IMR-90 (cell line): ENCODE results near the gene KDM2A. TPM values are rescaled to one million over a fixed set of nuclear protein-coding genes. Genes with fewer than 3 reads are reported as not detected.

Experiments used
- ATAC-seq: fragments of 200-7000 bp; cut with Tn5 transposase; 2 replicates; pipeline ENCODE4 v1.9.1; 2020; ENCODE audit warnings: low read depth, mild to moderate bottlenecking, moderate library complexity
- BruUV-seq: library from RNA; stranded (reverse); fragments of 400-500 nt; replicated peaks from 2 replicates; lab custom pipeline; 2021; lab: Mats Ljungman, UMichigan
- CTCF ChIA-PET: fragments of 300-600 bp; formaldehyde crosslinking; extraction: SDS; loops from one replicate; lab custom pipeline; 2021; ENCODE audit warnings: antibody characterized with exemption; lab: Yijun Ruan, JAX
- POLR2A ChIA-PET: fragments of 300-600 bp; sonication (Branson Sonifier 250); formaldehyde crosslinking; loops from one replicate; lab custom pipeline; 2022; ENCODE audit warnings: antibody characterized with exemption; ENCODE audit not compliant: unreplicated experiment; lab: Charles Lee
- DNase-seq: peaks from one replicate; pipeline ENCODE4 v3.0.0; 2013
- H2AFZ ChIP-seq: replicated peaks from 2 replicates; pipeline ENCODE3; 2013; ENCODE audit warnings: low read length, mild to moderate bottlenecking; ENCODE audit not compliant: poor library complexity
- H2AK5ac ChIP-seq: 2 replicates; pipeline ENCODE4 v1.6.1; 2013; ENCODE audit warnings: low read depth, low read length, inconsistent platforms
- H2AK9ac ChIP-seq: replicated peaks from 2 replicates; pipeline ENCODE3; 2013; ENCODE audit warnings: mild to moderate bottlenecking, low read depth, low read length, moderate library complexity; ENCODE audit not compliant: poor library complexity
- H2BK120ac ChIP-seq: 2 replicates; pipeline ENCODE4 v1.6.1; 2013; ENCODE audit warnings: low read depth, low read length, inconsistent platforms
- H2BK15ac ChIP-seq: 3 replicates; pipeline ENCODE4 v1.6.1; 2013; ENCODE audit warnings: low read depth, low read length, inconsistent platforms
- H2BK20ac ChIP-seq: 2 replicates; pipeline ENCODE4 v1.6.1; 2013; ENCODE audit warnings: low read depth, mild to moderate bottlenecking, inconsistent platforms, low read length, moderate library complexity
- H2BK5ac ChIP-seq: 2 replicates; pipeline ENCODE4 v1.6.1; 2013; ENCODE audit warnings: mild to moderate bottlenecking, low read depth, low read length, inconsistent platforms; ENCODE audit not compliant: poor library complexity, severe bottlenecking
- H3K14ac ChIP-seq: replicated peaks from 2 replicates; pipeline ENCODE4 v1.6.1; 2013; ENCODE audit warnings: low read depth, low read length, inconsistent platforms
- H3K18ac ChIP-seq: 2 replicates; pipeline ENCODE4 v1.6.1; 2013; ENCODE audit warnings: low read depth, low read length, control low read depth
- H3K23ac ChIP-seq: 2 replicates; pipeline ENCODE4 v1.6.1; 2013; ENCODE audit warnings: low read depth, low read length, inconsistent platforms
- H3K27ac ChIP-seq: 2 replicates; pipeline ENCODE4 v1.5.1; 2013; ENCODE audit warnings: mild to moderate bottlenecking, control low read depth, low read length; ENCODE audit not compliant: insufficient read depth
- H3K27me3 ChIP-seq: 2 replicates; pipeline ENCODE4 v1.6.1; 2013; ENCODE audit warnings: low read length; ENCODE audit not compliant: control insufficient read depth, insufficient read depth
- H3K36me3 ChIP-seq: 2 replicates; pipeline ENCODE4 v1.6.1; 2013; ENCODE audit warnings: low read length, mixed read lengths; ENCODE audit not compliant: control insufficient read depth, insufficient read depth
- H3K4ac ChIP-seq: 2 replicates; pipeline ENCODE4 v1.6.1; 2013; ENCODE audit warnings: low read depth, low read length, inconsistent platforms
- H3K4me1 ChIP-seq: 2 replicates; pipeline ENCODE4 v1.6.1; 2013; ENCODE audit warnings: low read length, mixed read lengths; ENCODE audit not compliant: control insufficient read depth, insufficient read depth
- H3K4me2 ChIP-seq: 2 replicates; pipeline ENCODE4 v1.6.1; 2013; ENCODE audit warnings: low read depth, mild to moderate bottlenecking, control low read depth, low read length, moderate library complexity
- H3K4me3 ChIP-seq: 2 replicates; pipeline ENCODE4 v1.5.1; 2013; ENCODE audit warnings: low read depth, mild to moderate bottlenecking, control low read depth, low read length, moderate library complexity; ENCODE audit not compliant: insufficient read depth
- H3K56ac ChIP-seq: 2 replicates; pipeline ENCODE4 v1.6.1; 2013; ENCODE audit warnings: low read length, inconsistent platforms; ENCODE audit not compliant: insufficient read depth; ENCODE audit errors: extremely low read depth
- H3K79me1 ChIP-seq, 2 experiments: 2 replicates each; pipeline ENCODE4 v1.6.1; 2013; ENCODE audit warnings: low read length in 2 of 2, inconsistent platforms in 1 of 2, low read depth in 1 of 2
- H3K9ac ChIP-seq: 2 replicates; pipeline ENCODE4 v1.6.1; 2013; ENCODE audit warnings: low read depth, low read length, control low read depth
- H3K9me1 ChIP-seq: 2 replicates; pipeline ENCODE4 v1.6.1; 2013; ENCODE audit warnings: low read length, inconsistent platforms; ENCODE audit not compliant: insufficient read depth
- H3K9me3 ChIP-seq: 2 replicates; pipeline ENCODE4 v1.6.1; 2013; ENCODE audit warnings: low read length; ENCODE audit not compliant: control insufficient read depth, insufficient read depth
- H4K20me1 ChIP-seq: 2 replicates; pipeline ENCODE4 v1.6.1; 2013; ENCODE audit warnings: low read length, inconsistent platforms; ENCODE audit not compliant: insufficient read depth
- H4K5ac ChIP-seq: 2 replicates; pipeline ENCODE4 v1.6.1; 2013; ENCODE audit warnings: mild to moderate bottlenecking, low read depth, low read length, control low read depth
- H4K8ac ChIP-seq, 2 experiments: 2 replicates each; pipeline ENCODE4 v1.6.1; 2013; ENCODE audit warnings: low read depth in 2 of 2, low read length in 2 of 2, control low read depth in 1 of 2, inconsistent platforms in 1 of 2
- H4K91ac ChIP-seq: 2 replicates; pipeline ENCODE4 v1.6.1; 2013; ENCODE audit warnings: low read depth, low read length, inconsistent platforms; ENCODE audit not compliant: insufficient read depth
- FOS ChIP-seq: fragments of 150-350 bp; IDR thresholded peaks from 2 replicates; pipeline ENCODE4 v1.6.1; 2016; ENCODE audit warnings: low read depth, low read length
- RAD21 ChIP-seq: IDR thresholded peaks from 2 replicates; pipeline ENCODE4 v1.6.1; 2012; ENCODE audit warnings: low read length, improper control_type of control experiment
- SMC3 ChIP-seq: fragments of 150-350 bp; IDR thresholded peaks from 2 replicates; pipeline ENCODE4 v1.6.1; 2016; ENCODE audit warnings: low read depth, mild to moderate bottlenecking, antibody characterized with exemption, low read length, moderate library complexity
- WGBS, 2 experiments: methylation state at CpG; one replicate each; pipeline versions ENCODE4 v1.1.5 to v1.1.7; 2013; ENCODE audit warnings: missing lambda C conversion rate in 2 of 2; ENCODE audit not compliant: insufficient read length in 1 of 2; ENCODE audit errors: extremely low coverage in 2 of 2; 5-methylcytosine and 5-hydroxymethylcytosine counted together
- dilution Hi-C: fragments of 300-500 bp; cut with HindIII; formaldehyde crosslinking; loops from one replicate; pipeline ENCODE4 v1.14.3; 2018; ENCODE audit warnings: low sequenced_read_pairs; ENCODE audit not compliant: unreplicated experiment
- in situ Hi-C: fragments of 300-500 bp; cut with MboI; formaldehyde crosslinking; loops from 3 replicates; pipeline ENCODE4 v1.14.3; 2019; ENCODE audit warnings: low sequenced_read_pairs, inconsistent platforms, mixed read lengths
- intact Hi-C: fragments of 100-400 bp; cut with micrococcal nuclease; formaldehyde crosslinking; loops from 2 replicates; pipeline ENCODE4 v1.10.0; 2022
- polyA plus RNA-seq, 3 experiments: library from polyadenylated mRNA; depleted of rRNA; stranded (reverse); fragments of >200 nt; gene quantifications; 2 replicates each; pipeline ENCODE4 v1.2.3, GENCODE V29; 2012; ENCODE audit warnings: low replicate concordance in 1 of 3
- total RNA-seq: library from RNA; depleted of rRNA; stranded (reverse); fragments of >200 nt; gene quantifications from 2 replicates; pipeline ENCODE4 v1.2.3, GENCODE V29; 2012
- TF ChIP-seq, protein P1 (sequence below): conservative IDR thresholded peaks from 2 replicates; pipeline ENCODE4 v1.5.1; 2012; ENCODE audit warnings: mild to moderate bottlenecking, low read depth, low read length, improper control_type of control experiment
- TF ChIP-seq, protein P2 (sequence below): fragments of 150-350 bp; IDR thresholded peaks from 2 replicates; pipeline ENCODE4 v1.6.1; 2016; ENCODE audit warnings: low read depth, mild to moderate bottlenecking, low read length, moderate library complexity, borderline replicate concordance

Gene KDM2A
- total and polyA plus RNA-seq, 2 of the 4 experiments (the other 2 are of a cell fraction): 26.7 to 42.6 TPM

DNA sequence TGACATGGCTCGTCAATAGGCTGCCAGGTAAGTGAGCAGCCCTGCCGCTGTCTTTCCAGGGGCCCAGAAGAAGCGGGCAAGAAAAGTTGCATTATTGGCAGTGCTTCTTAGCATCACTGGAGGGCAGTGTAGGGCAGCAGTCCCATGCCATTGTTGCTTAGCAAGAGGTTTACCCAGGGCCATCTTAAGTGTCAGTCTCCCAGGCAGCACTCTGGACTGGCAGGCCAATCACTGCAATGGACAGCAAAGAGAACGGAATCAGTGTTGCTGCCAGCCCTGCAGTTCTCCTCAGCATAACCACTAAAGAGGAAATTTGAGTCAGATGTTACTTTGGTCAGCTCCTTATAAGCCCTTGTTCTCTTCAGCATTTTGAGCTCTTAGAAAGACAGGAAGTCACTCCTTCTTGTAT lies 133.8 kb downstream of the KDM2A start:
- Histone ChIP-seq H3K9me1 (peaks cover 4% of the 10 kb centered on the region; the same call in 1 of the 2 replicates), H2AK5ac (no peak overlapping the region), H3K4me1 (peaks cover 2% of the 10 kb centered on the region), H4K8ac (no peak overlapping the region), H3K79me1 (peaks cover 38 to 55% of the 10 kb centered on the region in 2 experiments), H3K4me3 (no peak overlapping the region), H2BK20ac (no peak overlapping the region), H3K18ac (no peak overlapping the region), H3K9me3 (no peaks in the 10 kb centered on the region), H3K9ac (no peak overlapping the region), H2BK5ac (no peak overlapping the region), H2BK15ac (no peak overlapping the region), H2BK120ac (no peak overlapping the region), H3K27me3 (no peaks in the 10 kb centered on the region), H4K20me1 (peaks cover 4% of the 10 kb centered on the region; the same call in 1 of the 2 replicates), H3K36me3 (peaks cover 82% of the 10 kb centered on the region), H3K56ac (no peak overlapping the region), H3K4ac (no peak overlapping the region), H3K14ac (no peak overlapping the region), H2AK9ac (no peak overlapping the region), H4K5ac (no peak overlapping the region), H3K27ac (no peak overlapping the region), H2AFZ (no peak overlapping the region), H4K91ac (no peak overlapping the region), H3K23ac (no peak overlapping the region), H3K4me2 (no peak overlapping the region)
- TF ChIP-seq, protein P1, sequence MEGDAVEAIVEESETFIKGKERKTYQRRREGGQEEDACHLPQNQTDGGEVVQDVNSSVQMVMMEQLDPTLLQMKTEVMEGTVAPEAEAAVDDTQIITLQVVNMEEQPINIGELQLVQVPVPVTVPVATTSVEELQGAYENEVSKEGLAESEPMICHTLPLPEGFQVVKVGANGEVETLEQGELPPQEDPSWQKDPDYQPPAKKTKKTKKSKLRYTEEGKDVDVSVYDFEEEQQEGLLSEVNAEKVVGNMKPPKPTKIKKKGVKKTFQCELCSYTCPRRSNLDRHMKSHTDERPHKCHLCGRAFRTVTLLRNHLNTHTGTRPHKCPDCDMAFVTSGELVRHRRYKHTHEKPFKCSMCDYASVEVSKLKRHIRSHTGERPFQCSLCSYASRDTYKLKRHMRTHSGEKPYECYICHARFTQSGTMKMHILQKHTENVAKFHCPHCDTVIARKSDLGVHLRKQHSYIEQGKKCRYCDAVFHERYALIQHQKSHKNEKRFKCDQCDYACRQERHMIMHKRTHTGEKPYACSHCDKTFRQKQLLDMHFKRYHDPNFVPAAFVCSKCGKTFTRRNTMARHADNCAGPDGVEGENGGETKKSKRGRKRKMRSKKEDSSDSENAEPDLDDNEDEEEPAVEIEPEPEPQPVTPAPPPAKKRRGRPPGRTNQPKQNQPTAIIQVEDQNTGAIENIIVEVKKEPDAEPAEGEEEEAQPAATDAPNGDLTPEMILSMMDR: peak; percentile 38
- peak; percentile 39 for TF ChIP-seq RAD21
- no peak for TF ChIP-seq FOS
- TF ChIP-seq SMC3: peak; percentile 28; the same call in 1 of the 2 replicates
- TF ChIP-seq, protein P2, sequence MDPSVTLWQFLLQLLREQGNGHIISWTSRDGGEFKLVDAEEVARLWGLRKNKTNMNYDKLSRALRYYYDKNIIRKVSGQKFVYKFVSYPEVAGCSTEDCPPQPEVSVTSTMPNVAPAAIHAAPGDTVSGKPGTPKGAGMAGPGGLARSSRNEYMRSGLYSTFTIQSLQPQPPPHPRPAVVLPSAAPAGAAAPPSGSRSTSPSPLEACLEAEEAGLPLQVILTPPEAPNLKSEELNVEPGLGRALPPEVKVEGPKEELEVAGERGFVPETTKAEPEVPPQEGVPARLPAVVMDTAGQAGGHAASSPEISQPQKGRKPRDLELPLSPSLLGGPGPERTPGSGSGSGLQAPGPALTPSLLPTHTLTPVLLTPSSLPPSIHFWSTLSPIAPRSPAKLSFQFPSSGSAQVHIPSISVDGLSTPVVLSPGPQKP: no peak
- peak; percentile 56 for ATAC-seq
- intact Hi-C loops: no loop called here
- no TSS peak for BruUV-seq
- dilution Hi-C loops: no loop called here
- ChIA-PET CTCF (interaction anchor here (0.7 kb wide), 1 partner anchor 172 kb away, joined by 3 read pairs; no protein-coding TSS in a partner anchor), POLR2A (no interaction called here)
- in situ Hi-C loops: no loop called here
- DNase-seq: peak; percentile 36
- no CpG with 5 or more reads among the region's 4 CpGs for WGBS, 2 experiments
